Neutrophil (primary cell): ENCODE data around the gene RPL26.

Experiments used
- H3K27ac ChIP-seq: fragments of 200-600 bp; sonication (generic); 2 replicates; pipeline ENCODE4 v1.5.1; 2016; ENCODE audit warnings: mild to moderate bottlenecking, moderate library complexity
- H3K27me3 ChIP-seq: fragments of 200-600 bp; sonication (generic); 2 replicates; pipeline ENCODE4 v1.6.0; 2016; ENCODE audit warnings: mild to moderate bottlenecking
- H3K36me3 ChIP-seq: fragments of 200-600 bp; sonication (generic); 2 replicates; pipeline ENCODE4 v1.5.1; 2017
- H3K4me1 ChIP-seq, 2 experiments: fragments of 200-600 bp in 1 of 2; sonication (generic) in 1 of 2; 1 replicate in 1 of 2; 2 replicates in 1 of 2; pipeline versions ENCODE4 v1.5.1 to v1.6.1; 2013 to 2016; ENCODE audit warnings: low read depth in 1 of 2, low read length in 1 of 2, mild to moderate bottlenecking in 1 of 2, moderate library complexity in 1 of 2; ENCODE audit not compliant: control insufficient read depth in 1 of 2, insufficient read depth in 1 of 2
- H3K4me3 ChIP-seq, 2 experiments: fragments of 200-600 bp in 1 of 2; sonication (generic) in 1 of 2; 1 replicate in 1 of 2; 2 replicates in 1 of 2; pipeline ENCODE4 v1.5.1; 2013 to 2016; ENCODE audit warnings: low read depth in 1 of 2, low read length in 1 of 2, mild to moderate bottlenecking in 1 of 2, moderate library complexity in 1 of 2
- H3K9me3 ChIP-seq: fragments of 200-600 bp; sonication (generic); 2 replicates; pipeline ENCODE4 v1.5.1; 2016
- CTCF ChIP-seq: fragments of 200-600 bp; sonication (generic); IDR thresholded peaks from 2 replicates; pipeline ENCODE4 v1.5.1; 2016; ENCODE audit warnings: antibody characterized with exemption

Gene RPL26

DNA sequence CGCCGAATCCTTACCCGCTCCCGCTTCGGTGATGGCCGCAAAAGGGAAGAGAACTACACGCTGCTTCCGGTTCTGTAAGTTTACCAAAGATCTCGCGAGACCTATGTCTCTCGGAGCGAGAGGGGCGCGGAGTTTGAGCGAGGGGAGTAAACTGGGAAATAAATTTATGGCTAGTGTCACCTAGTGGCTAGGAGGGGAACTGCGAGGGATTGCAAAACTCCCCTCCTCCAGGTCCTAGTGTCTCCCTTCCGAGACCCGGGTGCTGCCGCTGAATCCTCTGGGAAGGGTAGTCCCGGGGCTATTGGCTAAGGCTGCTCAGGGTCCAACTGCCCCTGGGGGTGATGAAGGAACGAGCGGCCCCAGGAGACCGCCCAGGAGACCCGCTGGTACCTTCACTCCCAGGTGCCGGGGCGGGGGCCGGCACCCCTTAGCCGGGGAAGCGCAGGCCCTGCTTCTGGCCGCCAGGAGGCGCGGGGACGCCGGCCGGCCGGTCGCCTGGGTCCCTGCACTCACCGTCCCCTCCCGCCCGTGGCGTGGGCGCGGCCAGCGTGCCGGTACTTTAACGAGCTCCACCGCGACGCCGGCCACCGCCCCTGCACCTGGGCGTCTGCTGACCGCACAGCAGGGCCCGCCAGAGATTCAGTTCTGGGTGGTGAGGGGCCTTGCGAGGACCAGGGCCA is at the start of gene RPL26:
TSS of gene RPL26 (minus strand) at position 51 of the 680 bp plus-strand sequence. CDS start 883 bp downstream, outside the sequence.
- peak within 1 kb of the TSS; percentile 78 to 94 for H3K4me3 ChIP-seq
- H3K9me3 ChIP-seq: no peaks in the 10 kb centered on the region
- H3K27ac ChIP-seq: peak within 1 kb of the TSS; percentile 96
- H3K27me3 ChIP-seq: no peaks in the 10 kb centered on the region
- H3K36me3 ChIP-seq: peaks cover 20% of the 10 kb centered on the region
- peak; percentile 99 for TF ChIP-seq CTCF
- peaks cover 31 to 39% of the 10 kb centered on the region in 2 experiments for H3K4me1 ChIP-seq

- Histone ChIP-seq H3K36me3 (peaks cover 40% of the 10 kb centered on the region), H3K27ac (peak overlapping the region; percentile 62), H3K9me3 (no peaks in the 10 kb centered on the region), H3K4me3 (no peak overlapping the region), H3K4me1 (peaks cover 25 to 54% of the 10 kb centered on the region in 2 experiments), H3K27me3 (no peaks in the 10 kb centered on the region)
- TF ChIP-seq CTCF: no peak
These were observed 48.0 kb upstream of the RPL26 start for GRCh38 chr17:8430966-8431365.

DNA sequence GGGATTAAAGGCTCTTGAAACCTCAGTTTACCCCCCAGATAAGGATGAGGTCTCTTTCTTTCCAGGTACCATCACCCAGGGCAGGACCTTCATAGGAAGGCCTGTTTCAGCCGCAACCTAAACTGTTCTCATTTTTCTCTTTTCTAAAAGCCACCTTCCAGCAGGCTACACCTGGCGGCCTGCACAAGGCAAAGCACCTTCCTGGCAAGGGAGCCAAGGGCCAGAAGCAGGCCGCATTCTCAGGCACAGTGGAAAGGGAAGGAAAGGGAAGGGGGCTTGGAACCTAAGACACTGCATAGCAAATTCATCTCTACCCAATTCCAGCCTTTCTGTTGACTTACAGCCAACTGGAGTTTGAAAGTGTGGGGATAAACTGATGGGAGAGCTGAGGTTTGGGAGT is 43.8 kb upstream of the RPL26 start:
- Histone ChIP-seq H3K36me3 (peaks cover 47% of the 10 kb centered on the region), H3K4me3 (no peak overlapping the region), H3K27ac (peak overlapping the region; percentile 26), H3K4me1 (peaks cover 44 to 73% of the 10 kb centered on the region in 2 experiments), H3K27me3 (no peaks in the 10 kb centered on the region), H3K9me3 (no peaks in the 10 kb centered on the region)
- no peak for TF ChIP-seq CTCF

- Histone ChIP-seq H3K9me3 (no peaks in the 10 kb centered on the region), H3K4me3 (no peak overlapping the region), H3K27ac (peak overlapping the region; percentile 26), H3K4me1 (peaks cover 50 to 75% of the 10 kb centered on the region in 2 experiments), H3K36me3 (peaks cover 49% of the 10 kb centered on the region), H3K27me3 (no peaks in the 10 kb centered on the region)
- TF ChIP-seq CTCF: no peak
These were observed 43.2 kb upstream of the RPL26 start for GRCh38 chr17:8426094-8426720.

GRCh38 chr17:8421571-8421970 is 38.6 kb upstream of the RPL26 start:
- Histone ChIP-seq H3K4me3 (peak overlapping the region; percentile 85 to 99), H3K4me1 (peaks cover 83 to 93% of the 10 kb centered on the region in 2 experiments), H3K27ac (peak overlapping the region; percentile 97), H3K9me3 (no peaks in the 10 kb centered on the region), H3K36me3 (peaks cover 26% of the 10 kb centered on the region), H3K27me3 (no peaks in the 10 kb centered on the region)
- no peak for TF ChIP-seq CTCF
